Stimulated activated CD8-positive, alpha-beta memory T cell treated with anti-CD3 and anti-CD28 coated beads, Interleukin-2, amount 100 ng/mL, for 48 hours (primary cell): Measurements from ENCODE around the gene SEZ6L.

Source experiments
- DNase-seq, 2 donors: peaks; one replicate each; pipeline ENCODE4 v3.0.0-alpha.2; 2020; ENCODE audit warnings: low read depth in 2 of 2

SEZ6L gene

DNA sequence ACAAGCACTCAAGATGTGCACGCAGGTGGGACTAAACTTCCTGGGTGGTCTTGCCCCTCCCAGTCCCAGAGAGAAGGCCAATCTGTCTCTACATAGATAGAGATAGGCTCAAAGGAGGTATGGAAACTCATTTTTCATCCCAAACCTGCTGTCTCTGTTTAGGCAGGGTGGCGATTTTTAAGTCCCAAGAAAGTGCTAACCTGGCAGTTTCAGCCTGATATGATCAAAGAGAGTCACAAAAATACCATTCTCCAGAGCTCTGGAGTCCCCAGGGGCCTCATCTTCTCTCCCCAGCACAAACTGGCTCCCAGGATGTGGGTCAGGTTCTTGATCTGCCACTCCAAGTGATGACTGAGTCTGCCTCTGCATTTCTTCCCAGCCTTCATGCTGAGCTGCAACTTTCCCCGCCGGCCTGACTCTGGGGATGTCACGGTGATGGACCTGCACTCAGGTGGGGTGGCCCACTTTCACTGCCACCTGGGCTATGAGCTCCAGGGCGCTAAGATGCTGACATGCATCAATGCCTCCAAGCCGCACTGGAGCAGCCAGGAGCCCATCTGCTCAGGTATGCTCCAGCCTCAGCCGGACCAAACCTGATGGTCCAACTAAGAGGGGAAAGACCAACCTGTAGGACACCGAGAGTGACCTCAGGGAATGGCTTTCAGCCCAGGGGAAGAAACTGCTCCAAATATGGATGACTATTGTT lies 129.5 kb downstream of the SEZ6L start:
- no peak for DNase-seq

DNA sequence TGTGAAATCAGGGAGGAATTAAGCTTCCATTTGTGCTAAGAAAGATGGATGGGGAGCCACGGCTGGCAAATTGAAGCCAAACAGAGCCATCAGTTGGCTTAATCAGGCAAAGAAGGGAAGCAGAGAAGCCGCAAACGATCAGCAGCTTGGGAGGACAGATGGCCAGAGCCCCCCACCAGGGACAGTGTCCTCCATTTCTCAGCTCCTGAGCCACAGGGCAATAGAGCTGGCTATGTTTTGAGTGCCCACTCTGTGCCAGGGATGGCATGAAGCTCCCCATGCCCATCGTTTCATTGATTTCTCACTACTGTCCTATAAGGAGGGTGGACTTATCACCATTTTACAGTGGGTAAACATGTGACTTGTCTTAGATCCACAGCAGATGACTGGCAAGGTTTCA lies 133.5 kb downstream of the SEZ6L start:
- no peak for DNase-seq

DNA sequence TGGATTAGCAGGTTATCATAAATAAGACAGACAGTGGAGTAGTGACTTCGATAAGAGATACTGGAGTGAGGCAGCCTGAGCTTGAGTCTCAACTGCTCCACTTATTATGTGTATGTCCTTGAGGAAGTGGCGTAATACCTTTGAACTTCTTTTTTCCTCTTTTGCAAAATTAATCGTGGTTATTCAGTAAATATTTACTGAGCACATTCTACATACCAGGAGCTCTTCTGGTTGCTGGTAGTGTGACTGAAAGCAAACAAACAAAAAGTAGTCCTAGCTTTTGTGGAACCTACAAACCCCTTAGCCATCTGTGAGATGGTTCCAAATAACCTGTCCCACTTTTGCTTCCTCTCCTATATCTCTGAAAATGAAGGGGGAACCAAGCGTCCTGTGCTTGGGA lies 134.2 kb downstream of the SEZ6L start:
- DNase-seq, result no peak

DNA sequence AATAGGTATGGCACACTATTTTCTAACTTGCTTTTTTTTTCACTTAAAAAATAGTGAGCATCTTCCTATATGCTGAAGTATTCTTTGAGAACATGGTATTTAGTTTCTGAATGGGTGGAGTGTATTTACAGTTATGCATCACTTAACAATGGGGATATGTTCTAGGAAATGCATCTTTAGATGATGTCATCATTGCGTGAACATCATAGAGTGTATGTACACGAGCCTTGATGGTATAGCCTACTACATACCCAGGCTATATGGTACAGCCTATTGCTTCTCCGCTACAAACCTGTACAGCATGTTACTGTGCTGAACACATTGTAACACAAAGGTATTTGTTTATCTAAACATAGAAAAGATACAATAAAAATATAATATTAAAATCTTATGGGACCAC lies 135.5 kb downstream of the SEZ6L start:
- DNase-seq, result no peak

DNA sequence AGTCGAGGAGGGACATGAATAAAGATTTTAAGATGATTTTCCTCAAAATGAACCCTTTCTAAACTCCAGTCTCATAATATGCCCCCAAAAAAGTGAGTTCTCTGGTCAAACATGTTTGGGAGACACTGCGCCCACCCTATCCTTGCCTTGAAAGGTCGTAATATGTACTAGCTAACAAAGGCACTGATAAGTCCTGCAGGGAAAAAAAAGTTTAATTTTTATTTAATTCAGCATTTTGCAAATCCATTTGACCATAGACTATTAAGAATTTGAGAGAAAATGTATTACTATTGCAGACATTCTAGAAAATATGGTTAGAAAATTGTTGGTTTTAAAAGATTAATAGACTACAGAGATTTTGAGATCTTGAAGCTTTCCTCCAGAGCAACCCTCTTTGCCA lies 139.2 kb downstream of the SEZ6L start:
- no peak for DNase-seq

DNA sequence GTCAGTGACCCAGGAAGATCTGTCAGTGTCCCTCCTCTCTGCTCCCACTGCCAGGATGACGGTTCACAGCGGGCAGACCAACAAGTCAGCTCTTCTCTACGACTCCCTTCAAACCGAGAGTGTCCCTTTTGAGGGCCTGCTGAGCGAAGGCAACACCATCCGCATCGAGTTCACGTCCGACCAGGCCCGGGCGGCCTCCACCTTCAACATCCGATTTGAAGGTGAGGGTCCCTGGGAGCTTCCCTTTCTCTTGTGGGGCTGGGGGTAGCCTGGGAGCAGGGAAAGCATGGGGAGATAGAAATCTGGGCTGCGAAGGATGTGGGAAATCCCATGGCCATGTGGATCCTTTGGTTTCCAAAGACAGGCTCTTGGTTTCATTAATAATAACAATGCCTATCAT lies 141.4 kb downstream of the SEZ6L start:
- no peak for DNase-seq

DNA sequence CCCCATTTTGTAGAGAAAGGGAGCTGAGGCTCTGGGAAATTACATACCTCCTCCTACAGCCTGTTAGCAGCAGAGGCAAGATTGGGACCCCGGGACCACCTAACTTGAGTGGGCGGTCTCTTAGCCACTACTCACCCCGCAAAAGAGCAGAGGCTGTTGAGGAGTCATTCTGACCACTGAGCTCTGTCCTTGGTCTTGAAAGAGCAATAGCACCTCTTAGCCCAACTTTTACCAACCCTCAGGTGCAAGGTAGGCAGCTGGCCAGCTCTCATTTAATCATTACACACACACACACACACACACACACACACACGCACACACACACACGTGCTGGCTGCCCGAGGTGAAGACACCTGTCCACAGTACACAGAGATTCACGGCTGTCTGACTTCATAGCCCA lies 144.0 kb downstream of the SEZ6L start:
- no peak for DNase-seq

DNA sequence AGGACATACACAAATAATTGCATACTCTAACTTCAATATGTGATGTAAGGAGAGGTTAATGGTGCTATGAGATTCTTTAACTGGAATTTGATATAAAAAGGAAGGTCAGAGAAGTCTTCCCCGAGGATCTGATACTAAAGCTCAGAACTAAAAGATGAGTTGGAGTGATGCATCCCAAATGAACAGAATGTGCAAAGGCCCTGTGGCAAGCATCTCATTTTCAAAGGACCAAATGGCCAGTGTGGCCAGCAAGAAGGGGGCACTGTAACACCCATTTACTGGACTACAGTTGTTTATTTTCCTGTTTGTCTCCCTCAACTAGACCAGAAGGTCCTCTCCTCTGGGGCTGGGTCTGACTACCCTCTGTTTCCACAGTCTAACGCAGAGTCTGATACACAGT lies 144.9 kb downstream of the SEZ6L start:
- no peak for DNase-seq

DNA sequence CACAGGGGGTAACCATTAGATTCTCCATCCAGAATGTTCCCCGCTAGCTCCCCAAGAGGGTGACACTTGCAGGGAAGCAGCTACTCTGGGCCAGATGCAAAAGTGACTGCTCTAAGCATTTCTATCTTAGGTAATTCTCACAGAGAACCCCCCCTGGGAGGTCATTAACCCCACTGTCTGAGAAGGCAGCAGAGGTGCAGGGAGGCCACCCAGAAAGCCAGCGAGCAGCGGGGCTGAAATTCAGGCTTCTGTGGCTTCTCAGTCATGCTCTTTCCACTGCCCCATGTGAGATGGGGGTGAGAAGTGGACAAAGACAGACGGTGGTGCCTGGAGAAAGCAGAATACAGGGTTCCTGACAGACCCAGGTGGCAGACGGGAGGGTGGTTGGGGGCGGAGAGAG lies 145.4 kb downstream of the SEZ6L start:
- no peak for DNase-seq

DNA sequence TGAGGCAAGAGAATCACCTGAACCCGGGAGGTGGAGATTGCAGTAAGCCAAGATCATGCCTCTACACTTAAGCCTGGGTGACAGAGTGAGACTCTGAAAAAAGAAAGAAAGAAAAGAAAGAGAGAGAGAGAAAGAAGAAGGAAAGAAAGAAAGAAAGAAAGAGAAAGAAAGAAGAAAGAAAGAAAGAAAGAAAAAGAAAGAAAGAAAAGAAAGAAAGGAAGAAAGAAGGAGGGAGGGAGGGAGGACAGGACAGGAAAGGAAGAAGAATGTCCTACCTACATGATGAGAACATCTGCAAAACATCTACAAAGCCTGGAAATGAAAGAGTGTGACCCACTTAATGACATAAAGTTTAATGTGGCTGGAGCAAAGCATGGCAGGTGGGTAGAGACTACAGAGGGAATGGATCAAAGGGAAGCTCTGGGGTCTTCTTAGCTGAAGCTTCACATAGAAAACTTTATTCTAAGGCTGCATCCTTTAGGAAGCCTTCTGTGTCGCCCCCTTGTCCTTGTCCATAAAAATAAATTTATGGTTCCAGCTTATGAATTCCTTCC lies 147.5 kb downstream of the SEZ6L start:
- DNase-seq, result no peak

DNA sequence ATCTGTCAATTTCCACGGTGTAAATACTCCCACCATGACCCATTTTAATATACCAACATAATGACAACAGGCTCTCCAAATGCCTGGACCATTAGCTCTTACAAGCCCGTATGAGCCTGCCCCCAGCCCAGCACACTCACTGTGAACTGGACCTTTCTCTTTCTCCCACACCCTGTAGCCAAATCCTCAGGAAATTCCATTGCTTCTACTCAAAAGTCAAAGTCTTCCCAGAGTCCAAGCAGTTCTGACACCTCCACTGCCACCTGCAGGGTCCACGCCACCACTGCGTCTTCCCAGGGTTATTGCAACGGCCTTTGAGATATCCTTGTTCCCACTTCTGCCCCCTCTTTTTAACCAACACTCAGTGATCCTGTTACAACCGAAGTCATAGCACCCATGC lies 149.7 kb downstream of the SEZ6L start:
- DNase-seq, result no peak

DNA sequence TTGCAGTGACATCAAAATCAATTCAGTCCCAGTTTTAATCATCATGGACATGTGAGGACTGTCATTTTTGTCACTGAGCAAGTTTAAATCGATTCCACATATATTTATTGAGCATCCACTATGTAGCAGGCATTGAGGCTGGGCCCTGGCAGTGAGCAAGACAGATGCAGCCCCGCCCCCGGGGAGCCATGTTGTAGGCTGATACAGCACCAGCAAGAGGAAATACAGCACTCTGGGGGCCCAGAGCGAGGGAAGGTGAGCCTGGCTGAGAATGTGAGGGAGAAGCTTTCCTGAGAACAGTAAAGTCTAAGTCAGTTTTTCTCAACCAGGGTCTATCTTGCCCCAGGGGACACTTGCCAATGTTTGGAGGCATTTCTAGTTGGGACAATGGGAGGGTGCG lies 151.2 kb downstream of the SEZ6L start:
- no peak for DNase-seq

DNA sequence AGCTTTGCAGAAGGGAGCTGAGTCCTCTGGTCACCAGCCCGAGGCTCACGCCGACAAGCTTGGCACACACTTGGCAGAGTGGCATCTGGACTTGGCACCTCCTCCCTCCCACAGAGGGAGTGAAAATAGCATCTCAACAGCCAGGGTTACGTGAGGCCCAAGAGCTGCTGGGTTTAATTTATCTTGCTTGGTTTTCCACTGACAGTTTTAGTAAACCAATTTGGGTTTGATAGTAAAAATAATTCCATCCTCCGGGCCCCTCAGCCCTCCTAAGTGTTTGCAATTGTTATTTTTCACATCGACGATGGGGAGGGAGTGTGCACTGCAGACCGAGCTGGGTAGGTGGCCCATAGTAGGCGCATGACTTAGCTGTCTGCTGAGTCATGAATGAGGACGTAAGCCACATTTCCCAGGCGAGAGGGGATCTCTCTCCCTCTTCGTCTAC lies 152.2 kb downstream of the SEZ6L start:
- no peak for DNase-seq

DNA sequence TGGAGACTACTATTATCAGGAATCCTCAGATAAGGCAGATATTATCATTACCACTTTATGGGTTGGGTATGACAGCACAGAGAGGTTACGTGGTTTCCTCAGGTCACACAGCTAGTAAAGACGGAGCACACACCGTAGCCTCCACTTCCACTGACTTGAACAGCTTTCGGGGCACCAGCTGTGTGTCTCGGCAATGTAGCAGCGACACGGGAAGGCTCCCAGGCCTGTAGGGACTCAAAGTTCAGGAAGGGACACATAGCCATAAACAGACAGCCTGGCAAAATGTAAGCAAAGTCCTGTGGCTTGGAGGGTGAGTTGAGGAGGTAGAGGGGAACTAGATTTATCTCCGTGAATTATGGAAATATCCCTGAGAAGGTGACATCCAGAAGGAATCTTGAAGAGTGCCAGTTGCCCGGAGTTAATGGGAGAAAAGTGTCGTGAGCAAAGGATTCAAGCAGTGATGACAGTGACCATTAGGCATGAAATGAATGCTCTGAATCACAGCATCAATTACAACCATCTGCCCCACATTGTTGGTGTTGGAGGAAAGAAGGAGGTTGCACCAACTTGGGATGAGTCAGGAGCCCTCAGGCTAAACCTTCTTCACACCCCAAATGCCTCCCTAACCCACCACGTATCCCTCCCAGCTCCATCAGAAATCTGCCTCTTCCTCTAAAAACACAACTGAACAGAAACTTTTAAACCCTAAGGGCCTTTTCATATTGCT lies 153.1 kb downstream of the SEZ6L start:
- no peak for DNase-seq

DNA sequence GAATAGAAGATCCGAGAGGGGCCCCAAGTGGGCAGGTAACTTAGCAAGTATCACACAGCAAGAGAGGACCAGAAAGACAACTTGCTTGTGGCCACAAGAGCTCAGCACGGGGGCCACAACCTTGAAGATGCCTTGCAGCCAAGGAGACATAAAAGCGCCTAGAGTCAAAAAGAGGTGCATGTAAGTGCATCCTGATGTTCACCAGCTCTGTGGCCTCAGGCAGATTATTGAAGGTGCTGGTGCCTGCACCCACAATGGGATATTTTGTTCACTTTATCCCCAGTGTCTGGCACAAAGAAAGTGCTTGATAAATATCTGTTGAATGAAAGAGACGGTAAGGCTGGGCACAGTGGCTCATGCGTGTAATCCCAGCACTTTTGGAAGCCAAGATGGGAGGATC lies 153.8 kb downstream of the SEZ6L start:
- DNase-seq, result no peak

DNA sequence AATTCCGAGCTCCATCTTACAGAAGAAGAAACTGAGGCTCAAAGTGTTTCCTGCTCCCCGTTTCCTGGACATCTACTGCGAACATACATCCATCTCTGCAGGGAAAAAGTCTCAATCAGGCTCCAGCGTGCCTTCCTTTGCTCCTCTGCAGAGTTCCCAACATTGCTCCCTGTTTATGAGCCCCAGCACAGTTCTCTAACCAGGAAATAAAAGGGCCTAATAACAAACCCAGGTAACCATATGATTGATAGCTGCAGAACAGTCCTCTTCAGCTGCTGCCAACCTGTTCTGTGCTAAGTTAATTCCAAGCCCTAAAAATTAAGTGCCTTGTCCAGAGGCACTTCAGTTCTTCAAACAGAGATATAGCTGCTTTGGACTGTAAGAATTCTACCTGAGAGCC lies 154.9 kb downstream of the SEZ6L start:
- no peak for DNase-seq

DNA sequence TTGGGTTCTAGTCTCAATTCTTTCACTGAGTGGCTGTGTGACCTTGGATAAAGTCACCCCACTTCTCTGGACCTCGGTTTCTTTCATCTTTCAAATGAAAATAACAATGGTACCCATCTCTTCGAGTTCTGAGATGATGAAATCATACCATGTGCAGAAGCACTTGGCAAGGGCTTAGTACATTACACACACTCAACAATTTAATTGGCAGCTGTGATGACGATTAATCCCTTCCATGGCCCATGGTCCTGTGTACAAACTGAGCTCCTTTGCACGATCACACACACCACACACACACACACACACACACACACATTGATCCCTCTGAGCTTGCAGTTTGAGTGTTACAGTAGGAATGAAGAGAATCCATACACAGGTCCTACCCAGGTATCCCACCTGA lies 156.4 kb downstream of the SEZ6L start:
- no peak for DNase-seq

DNA sequence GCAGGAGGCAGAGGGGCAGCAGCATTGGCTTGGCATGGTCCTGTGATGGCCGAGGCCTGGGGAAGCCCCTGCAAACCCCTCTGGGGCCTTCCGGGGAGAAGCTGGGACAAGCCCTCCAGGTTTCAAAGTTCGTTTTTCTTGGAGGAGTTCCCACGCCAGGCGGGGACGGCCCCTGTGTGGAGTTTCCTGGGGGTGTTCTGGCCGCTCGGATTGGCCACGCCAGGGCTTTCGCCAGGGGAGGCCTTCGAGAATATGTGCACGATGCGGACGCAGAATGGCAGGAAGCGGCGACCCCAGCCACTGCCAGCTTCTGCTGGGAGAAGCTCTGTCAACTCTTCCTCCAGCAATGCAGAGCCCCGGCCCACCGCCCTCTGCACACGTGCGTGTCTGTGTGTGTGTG lies 157.5 kb downstream of the SEZ6L start:
- no peak for DNase-seq

DNA sequence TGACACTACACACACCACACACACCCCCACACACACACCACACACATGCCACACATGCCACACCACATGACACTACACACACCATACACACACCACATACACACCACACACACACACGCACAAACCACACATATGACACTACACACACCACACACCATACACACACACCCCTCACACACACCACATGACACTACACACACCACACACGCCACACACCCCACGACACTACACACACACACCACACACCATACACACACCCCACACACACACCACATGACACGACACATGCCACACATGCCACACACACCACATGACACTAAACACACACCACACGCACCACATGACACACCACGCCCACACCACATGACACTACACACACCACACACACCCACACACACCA lies 158.0 kb downstream of the SEZ6L start:
- DNase-seq, result no peak

DNA sequence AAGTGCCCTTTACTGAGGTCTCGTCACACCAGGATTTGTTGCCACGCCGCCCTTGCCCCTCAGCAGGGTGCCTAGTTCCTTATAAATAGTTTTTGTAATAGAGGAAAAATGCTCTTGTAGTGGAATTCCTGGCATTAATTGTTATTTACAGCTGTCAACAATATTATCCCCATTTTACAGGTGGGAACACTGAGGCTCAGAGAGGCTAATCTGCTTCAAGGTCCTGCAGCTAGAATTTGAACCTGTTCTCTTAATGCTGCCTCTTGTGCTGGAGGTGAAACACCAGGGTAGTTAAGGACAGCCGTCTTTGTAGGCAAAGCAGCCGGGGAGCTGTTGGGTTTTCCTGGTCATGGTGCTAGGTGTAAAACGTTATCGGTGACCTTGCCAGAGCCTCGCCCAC lies 159.0 kb downstream of the SEZ6L start:
- DNase-seq, result no peak

DNA sequence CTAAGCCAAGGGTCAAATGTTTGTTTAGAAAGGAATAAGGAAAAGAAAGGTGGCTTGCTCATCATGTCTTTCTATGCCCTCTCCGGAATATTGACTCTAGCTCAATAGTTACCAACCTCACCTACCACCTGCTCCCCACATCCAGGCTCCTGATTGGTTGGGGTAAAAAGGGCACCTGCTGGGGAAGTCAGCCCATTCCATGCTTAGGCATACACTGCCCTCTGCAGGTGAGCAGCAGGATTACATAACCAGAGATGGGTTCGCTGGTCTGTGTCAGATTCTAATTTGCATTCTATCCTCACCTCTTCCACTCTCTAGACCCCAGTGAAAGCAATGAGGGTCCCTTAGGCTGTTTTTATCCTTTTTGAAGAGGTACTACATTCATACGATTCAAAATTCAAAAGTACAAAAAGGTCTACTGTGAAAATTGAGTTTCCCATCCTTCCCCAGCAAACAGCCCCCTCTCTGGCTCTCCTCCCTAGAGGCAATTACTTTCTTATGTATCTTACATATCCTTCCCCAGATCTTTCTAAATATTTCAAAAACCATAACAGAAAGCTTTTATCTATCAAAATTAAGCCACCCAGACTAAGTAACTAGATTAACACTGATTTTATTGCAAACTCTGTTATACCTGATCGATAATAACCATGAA lies 161.8 kb downstream of the SEZ6L start:
- peak; percentile 15 to 37 for DNase-seq

DNA sequence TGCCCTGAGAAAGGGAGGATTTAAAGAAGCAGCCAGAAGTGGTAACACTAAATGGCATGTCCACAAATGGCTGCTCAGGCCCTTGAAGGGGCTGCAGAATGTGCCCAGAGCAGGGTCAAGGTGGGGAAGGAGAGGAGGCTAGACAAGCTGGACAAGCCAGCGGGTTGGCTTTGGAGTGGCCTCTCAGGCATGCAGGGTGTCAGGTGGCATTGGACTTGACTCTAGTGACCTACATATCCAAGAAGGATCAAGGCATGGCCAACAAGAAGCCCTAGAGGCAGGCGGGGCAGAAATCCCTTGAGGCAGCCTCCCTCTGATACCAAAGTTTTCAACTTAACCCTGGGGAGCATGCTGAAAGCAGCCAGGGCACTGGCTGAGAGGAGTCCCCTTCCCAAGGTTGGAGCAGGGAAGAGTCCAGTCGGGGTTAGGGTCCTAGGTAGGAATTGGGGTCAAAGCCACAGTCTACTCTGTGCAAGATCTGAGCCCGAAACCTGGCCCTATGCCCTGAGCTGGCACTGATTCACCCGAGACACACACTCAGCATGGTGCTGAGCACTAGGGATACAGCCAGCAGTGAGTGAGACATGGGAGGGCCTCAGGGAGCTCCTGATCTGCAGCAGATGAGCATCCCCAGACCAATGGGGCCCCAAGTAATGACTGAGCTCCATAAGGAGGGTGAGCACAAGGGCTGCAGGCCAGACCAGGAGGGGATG lies 164.0 kb downstream of the SEZ6L start:
- no peak for DNase-seq
